Keratinocyte (primary cell): ENCODE results near the gene DENND11. TPM values are rescaled to one million over a fixed set of nuclear protein-coding genes. Genes with fewer than 3 reads are reported as not detected.

Experiments
- DNase-seq: peaks from one replicate; pipeline ENCODE4 v3.0.0-alpha.2; 2011; ENCODE audit warnings: low read depth, missing footprints, low spot score
- FAIRE-seq: peaks from 2 replicates; lab custom pipeline; 2011; peaks lifted over from hg19 to GRCh38; lab: Jason Lieb, UNC
- H2AFZ ChIP-seq: 2 replicates; pipeline ENCODE4 v1.6.0; 2012; ENCODE audit warnings: low read length, control low read depth, inconsistent platforms; ENCODE audit not compliant: control insufficient read depth
- H3K27ac ChIP-seq: 2 replicates; pipeline ENCODE4 v1.5.1; 2011; ENCODE audit warnings: low read length; ENCODE audit not compliant: control insufficient read depth, insufficient read depth
- H3K27me3 ChIP-seq: 3 replicates; pipeline ENCODE4 v1.6.0; 2011; ENCODE audit warnings: low read length; ENCODE audit not compliant: control insufficient read depth, insufficient read depth; ENCODE audit errors: extremely low read depth
- H3K36me3 ChIP-seq, 2 experiments: 2 replicates in 1 of 2; 3 replicates in 1 of 2; pipeline ENCODE4 v1.5.1; 2011; ENCODE audit warnings: low read length in 2 of 2, mild to moderate bottlenecking in 1 of 2; ENCODE audit not compliant: control insufficient read depth in 2 of 2, insufficient read depth in 2 of 2; ENCODE audit errors: extremely low read depth in 1 of 2
- H3K4me1 ChIP-seq: 3 replicates; pipeline ENCODE4 v1.5.1; 2011; ENCODE audit warnings: low read length; ENCODE audit not compliant: control insufficient read depth, insufficient read depth; ENCODE audit errors: extremely low read depth
- H3K4me2 ChIP-seq: 3 replicates; pipeline ENCODE4 v1.6.0; 2011; ENCODE audit warnings: low read depth, low read length; ENCODE audit not compliant: control insufficient read depth, insufficient read depth; ENCODE audit errors: extremely low read depth
- H3K4me3 ChIP-seq, 3 experiments: fragments of 200-600 bp in 1 of 3; sonication (generic) in 1 of 3; 2 replicates in 2 of 3; 3 replicates in 1 of 3; pipeline ENCODE4 v1.5.1; 2011 to 2016; ENCODE audit warnings: low read length in 3 of 3, mild to moderate bottlenecking in 3 of 3, control low read depth in 2 of 3, inconsistent platforms in 1 of 3, low read depth in 1 of 3, mixed read lengths in 1 of 3, mixed run types in 1 of 3, moderate library complexity in 1 of 3; ENCODE audit not compliant: control insufficient read depth in 2 of 3, insufficient read depth in 2 of 3; ENCODE audit errors: extremely low read depth in 1 of 3
- H3K79me2 ChIP-seq: 2 replicates; pipeline ENCODE4 v1.6.0; 2012; ENCODE audit warnings: low read length; ENCODE audit not compliant: control insufficient read depth, insufficient read depth
- H3K9ac ChIP-seq: 3 replicates; pipeline ENCODE4 v1.6.0; 2011; ENCODE audit warnings: low read length; ENCODE audit not compliant: control insufficient read depth, insufficient read depth; ENCODE audit errors: extremely low read depth
- H3K9me1 ChIP-seq: 3 replicates; pipeline ENCODE4 v1.6.0; 2011; ENCODE audit warnings: low read length; ENCODE audit not compliant: control insufficient read depth, insufficient read depth; ENCODE audit errors: extremely low read depth
- H3K9me3 ChIP-seq: 2 replicates; pipeline ENCODE4 v1.5.1; 2012; ENCODE audit warnings: low read depth, low read length; ENCODE audit not compliant: control insufficient read depth
- H4K20me1 ChIP-seq: 3 replicates; pipeline ENCODE4 v1.6.0; 2011; ENCODE audit warnings: low read length; ENCODE audit not compliant: control insufficient read depth, insufficient read depth; ENCODE audit errors: extremely low read depth
- EZH2 ChIP-seq: IDR thresholded peaks from one replicate; pipeline ENCODE4 v1.6.1; 2012; ENCODE audit warnings: inconsistent platforms, mild to moderate bottlenecking, low read length, moderate library complexity
- dilution Hi-C: fragments of 300-500 bp; cut with MboI; formaldehyde crosslinking; loops from one replicate; pipeline ENCODE4 v1.7.0; 2020; ENCODE audit warnings: low sequenced_read_pairs; ENCODE audit not compliant: extremely low pct_ligation_motif_present
- polyA plus RNA-seq, 5 experiments: library from polyadenylated mRNA; depleted of rRNA in 3 of 5; stranded (reverse) in 3 of 5; stranded (forward) in 1 of 5; unstranded in 1 of 5; fragments of >200 nt; gene quantifications; 1 replicate in 1 of 5; 2 replicates in 3 of 5; 3 replicates in 1 of 5; pipeline versions ENCODE4 v1.2.1 to v1.2.3, GENCODE V29; 2011 to 2012; ENCODE audit warnings: missing spikeins in 2 of 5, low read depth in 1 of 5, low replicate concordance in 1 of 5
- TF ChIP-seq, protein P1 (sequence below), 3 experiments: IDR thresholded peaks in 1 of 3; conservative IDR thresholded peaks in 1 of 3; optimal IDR thresholded peaks in 1 of 3; 2 replicates in 2 of 3; 3 replicates in 1 of 3; pipeline versions ENCODE3 to v1.5.1; 2011; ENCODE audit warnings: low read length in 3 of 3, mild to moderate bottlenecking in 3 of 3, moderate library complexity in 2 of 3, control low read depth in 1 of 3, inconsistent platforms in 1 of 3; ENCODE audit not compliant: insufficient read depth in 2 of 3; ENCODE audit errors: extremely low read depth in 1 of 3

Gene DENND11
- polyA plus RNA-seq, 1 donor (not counting 4 experiments of a cell fraction or from before 2014, with no cell fraction given), result 5.4 TPM

DNA sequence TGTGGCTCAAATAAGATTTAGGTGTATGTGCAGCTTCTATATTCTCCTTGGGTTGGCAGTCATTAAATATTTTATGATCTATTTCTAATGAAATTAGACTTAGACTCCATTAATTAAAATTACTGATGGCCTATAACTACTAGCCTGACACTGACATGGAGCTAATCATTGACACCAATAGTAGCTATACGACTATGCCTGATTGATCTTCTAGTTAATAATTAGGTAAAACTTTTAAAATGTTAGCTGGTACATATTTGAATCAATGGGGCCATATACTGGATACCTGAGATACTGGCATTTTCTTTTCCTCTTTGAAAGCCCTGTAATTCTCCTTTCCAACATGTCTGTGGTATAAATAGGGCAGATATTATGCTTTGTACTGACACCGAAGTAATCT lies 20.6 kb upstream of the DENND11 start:
- Histone ChIP-seq H3K4me3 (no peak overlapping the region), H3K9ac (no peak overlapping the region), H3K36me3 (no peaks in the 10 kb centered on the region), H3K4me2 (no peak overlapping the region), H3K27me3 (no peaks in the 10 kb centered on the region), H3K4me1 (no peaks in the 10 kb centered on the region), H3K9me1 (no peaks in the 10 kb centered on the region), H3K27ac (no peak overlapping the region), H3K9me3 (no peaks in the 10 kb centered on the region), H4K20me1 (no peaks in the 10 kb centered on the region), H2AFZ (no peak overlapping the region), H3K79me2 (no peaks in the 10 kb centered on the region)
- DNase-seq, result no peak
- TF ChIP-seq, protein P1, sequence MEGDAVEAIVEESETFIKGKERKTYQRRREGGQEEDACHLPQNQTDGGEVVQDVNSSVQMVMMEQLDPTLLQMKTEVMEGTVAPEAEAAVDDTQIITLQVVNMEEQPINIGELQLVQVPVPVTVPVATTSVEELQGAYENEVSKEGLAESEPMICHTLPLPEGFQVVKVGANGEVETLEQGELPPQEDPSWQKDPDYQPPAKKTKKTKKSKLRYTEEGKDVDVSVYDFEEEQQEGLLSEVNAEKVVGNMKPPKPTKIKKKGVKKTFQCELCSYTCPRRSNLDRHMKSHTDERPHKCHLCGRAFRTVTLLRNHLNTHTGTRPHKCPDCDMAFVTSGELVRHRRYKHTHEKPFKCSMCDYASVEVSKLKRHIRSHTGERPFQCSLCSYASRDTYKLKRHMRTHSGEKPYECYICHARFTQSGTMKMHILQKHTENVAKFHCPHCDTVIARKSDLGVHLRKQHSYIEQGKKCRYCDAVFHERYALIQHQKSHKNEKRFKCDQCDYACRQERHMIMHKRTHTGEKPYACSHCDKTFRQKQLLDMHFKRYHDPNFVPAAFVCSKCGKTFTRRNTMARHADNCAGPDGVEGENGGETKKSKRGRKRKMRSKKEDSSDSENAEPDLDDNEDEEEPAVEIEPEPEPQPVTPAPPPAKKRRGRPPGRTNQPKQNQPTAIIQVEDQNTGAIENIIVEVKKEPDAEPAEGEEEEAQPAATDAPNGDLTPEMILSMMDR (optimal IDR thresholded peaks at IDR 0.05 in 1 of 3, IDR thresholded peaks at IDR 0.05 in 1 of 3, conservative IDR thresholded peaks at IDR 0.05 in 1 of 3; ENCODE audit: extremely low read depth in 1 of 3, insufficient read depth in 2 of 3, low read length in 3 of 3), result no peak
- no peak for TF ChIP-seq EZH2
- no peak for FAIRE-seq
- dilution Hi-C loops, result no loop called here

DNA sequence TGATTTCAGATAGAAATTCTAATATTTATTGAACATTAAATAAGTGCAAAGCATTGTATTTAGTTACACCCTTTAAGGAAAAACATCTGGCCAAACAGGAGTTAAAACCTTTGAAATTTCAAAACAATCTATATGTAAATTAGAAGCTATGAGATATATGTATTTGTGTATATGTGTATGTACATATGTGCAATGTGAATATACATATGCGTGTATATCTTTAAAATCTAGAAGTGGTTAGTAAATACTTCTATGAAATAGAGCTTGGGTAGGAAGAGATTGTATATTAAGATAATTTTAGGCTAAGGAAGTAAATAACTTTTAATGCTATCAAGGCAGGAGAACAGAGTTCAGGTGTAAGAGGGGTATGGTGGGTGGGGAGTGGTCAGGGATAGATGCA lies 15.5 kb upstream of the DENND11 start:
- H3K36me3 ChIP-seq, result no peaks in the 10 kb centered on the region
- DNase-seq (no peak), FAIRE-seq (no peak)
- no peaks in the 10 kb centered on the region for H3K27me3 ChIP-seq
- H4K20me1 ChIP-seq, result peaks cover 2% of the 10 kb centered on the region
- no peak overlapping the region for H2AFZ ChIP-seq
- no peak overlapping the region for H3K4me3 ChIP-seq
- no peaks in the 10 kb centered on the region for H3K4me1 ChIP-seq
- H3K9me1 ChIP-seq, result no peaks in the 10 kb centered on the region
- TF ChIP-seq, protein P1 (optimal IDR thresholded peaks at IDR 0.05 in 1 of 3, IDR thresholded peaks at IDR 0.05 in 1 of 3, conservative IDR thresholded peaks at IDR 0.05 in 1 of 3; ENCODE audit: extremely low read depth in 1 of 3, insufficient read depth in 2 of 3, low read length in 3 of 3), result no peak
- no peak for TF ChIP-seq EZH2
- H3K27ac ChIP-seq, result no peak overlapping the region
- H3K9me3 ChIP-seq, result no peaks in the 10 kb centered on the region
- H3K9ac ChIP-seq, result no peak overlapping the region
- dilution Hi-C loops, result no loop called here
- no peaks in the 10 kb centered on the region for H3K79me2 ChIP-seq
- H3K4me2 ChIP-seq, result no peak overlapping the region
